ENCODE data around the gene EIF4E2.
"Not testable (repeated sequence)": the region's sequence is repeated elsewhere in the genome, so short reads cannot be mapped to it uniquely, and the experiment has no call there.

Gene EIF4E2

DNA sequence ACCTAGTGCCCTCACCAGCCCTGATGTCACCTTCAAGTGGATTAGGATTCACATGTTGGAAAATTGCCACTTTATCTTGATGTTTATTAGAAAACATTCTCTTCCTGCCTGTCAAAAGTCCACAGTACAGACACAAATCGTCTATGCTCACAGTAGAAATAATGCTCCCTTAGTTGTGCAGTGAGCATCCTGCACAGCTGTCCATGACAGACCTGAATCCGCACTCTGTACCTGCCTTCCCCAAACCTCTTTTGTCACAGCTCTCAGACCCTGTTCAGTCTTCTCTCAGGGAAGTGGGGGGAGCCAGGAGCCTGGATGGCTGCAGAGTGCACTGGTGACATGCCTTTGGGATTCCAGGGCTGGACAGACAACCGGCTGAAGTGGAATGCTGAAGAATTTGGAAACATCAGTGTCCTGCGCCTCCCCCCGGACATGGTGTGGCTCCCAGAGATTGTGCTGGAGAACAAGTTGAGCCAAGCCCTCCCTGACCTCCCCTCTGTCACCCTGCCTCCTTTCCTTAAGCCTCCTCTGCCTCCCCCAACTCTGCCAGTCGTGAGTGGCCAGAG lies 22.5 kb upstream of the EIF4E2 start:
- Mint-ChIP-seq H3K36me3 (ENCODE audit: low read depth) (no peaks in the 10 kb centered on the region), H3K27me3 (peaks cover 23% of the 10 kb centered on the region)

GRCh38 chr2:232528746-232529460 lies 21.6 kb upstream of the EIF4E2 start:
- H3K36me3 Mint-ChIP-seq (ENCODE audit: low read depth), result no peaks in the 10 kb centered on the region
- peaks cover 18% of the 10 kb centered on the region for H3K27me3 Mint-ChIP-seq
- H3K4me3 Mint-ChIP-seq, result no peak overlapping the region
- H3K4me1 Mint-ChIP-seq (ENCODE audit: low read depth), result peaks cover 13% of the 10 kb centered on the region
- no peaks in the 10 kb centered on the region for H3K9me3 Mint-ChIP-seq
- H3K27ac Mint-ChIP-seq, result no peak overlapping the region

More for the DNA sequence above, 22.5 kb upstream of the EIF4E2 start:
- Mint-ChIP-seq H3K4me1 (ENCODE audit: low read depth) (peaks cover 16% of the 10 kb centered on the region), H3K4me3 (no peak overlapping the region), H3K27ac (no peak overlapping the region), H3K9me3 (no peaks in the 10 kb centered on the region)

DNA sequence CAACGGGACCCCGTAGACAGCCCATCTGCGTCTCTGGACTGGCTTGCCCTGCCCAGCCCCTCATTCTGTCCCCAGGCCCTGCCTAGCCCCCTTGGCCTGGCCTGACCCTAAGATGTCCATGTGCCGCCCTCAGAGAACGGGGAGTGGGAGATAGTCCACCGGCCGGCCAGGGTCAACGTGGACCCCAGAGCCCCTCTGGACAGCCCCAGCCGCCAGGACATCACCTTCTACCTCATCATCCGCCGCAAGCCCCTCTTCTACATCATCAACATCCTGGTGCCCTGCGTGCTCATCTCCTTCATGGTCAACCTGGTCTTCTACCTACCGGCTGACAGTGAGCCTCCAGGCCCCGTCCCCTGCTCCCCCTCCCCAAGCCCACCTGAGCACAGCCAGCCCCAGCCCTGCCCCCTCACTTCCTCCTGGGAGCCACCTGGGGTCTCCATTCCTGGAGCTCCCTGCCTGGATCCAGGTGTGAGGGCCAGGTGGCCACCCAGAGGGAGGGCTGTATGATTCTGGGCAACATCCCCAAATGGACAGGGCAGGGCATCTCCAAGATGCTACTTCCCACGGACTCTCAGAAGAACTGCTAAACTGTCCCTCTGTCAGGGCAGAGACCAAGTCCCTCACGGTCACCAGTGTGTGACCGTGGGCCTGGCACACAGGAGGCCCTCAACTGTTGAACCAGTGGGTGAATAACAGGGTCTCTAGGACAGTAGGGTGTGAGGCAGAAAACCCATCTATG lies 20.5 kb upstream of the EIF4E2 start:
- Mint-ChIP-seq H3K9me3 (no peaks in the 10 kb centered on the region), H3K27me3 (peaks cover 12% of the 10 kb centered on the region), H3K27ac (no peak overlapping the region), H3K4me3 (no peak overlapping the region), H3K36me3 (ENCODE audit: low read depth) (no peaks in the 10 kb centered on the region), H3K4me1 (ENCODE audit: low read depth) (peaks cover 13% of the 10 kb centered on the region)

DNA sequence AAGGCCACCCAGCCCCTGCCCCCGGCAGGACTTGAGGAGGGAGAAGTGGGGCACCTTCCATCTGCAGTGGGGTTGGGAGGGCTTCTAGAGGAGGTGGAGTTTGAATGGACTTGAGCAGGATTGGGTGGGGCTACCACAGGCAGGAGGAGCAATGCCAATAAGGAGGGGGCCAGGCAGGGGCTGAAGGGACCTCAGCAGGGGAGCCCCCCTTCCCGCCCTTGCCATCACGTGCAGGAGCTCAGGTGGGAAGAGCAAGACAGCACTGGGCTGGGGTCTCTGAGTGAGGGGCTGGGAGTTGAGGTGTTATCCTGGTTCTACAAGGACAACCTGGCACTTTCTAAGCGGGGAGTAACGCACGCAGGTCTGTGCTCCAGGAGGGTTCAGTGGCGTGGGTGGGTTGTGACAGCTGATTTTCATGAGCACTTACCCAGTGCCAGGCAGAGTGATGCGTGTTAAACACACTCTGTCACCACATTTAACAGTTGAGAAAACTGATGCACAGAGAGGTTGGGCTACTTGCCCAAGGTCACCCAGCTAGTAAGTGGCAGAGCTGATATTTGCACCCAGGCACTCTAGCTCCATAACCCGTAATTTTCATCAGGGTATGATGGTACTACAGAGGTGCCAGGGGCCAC lies 19.7 kb upstream of the EIF4E2 start:
- Mint-ChIP-seq H3K4me1 (ENCODE audit: low read depth) (peaks cover 13% of the 10 kb centered on the region), H3K27ac (no peak overlapping the region), H3K9me3 (no peaks in the 10 kb centered on the region)

DNA sequence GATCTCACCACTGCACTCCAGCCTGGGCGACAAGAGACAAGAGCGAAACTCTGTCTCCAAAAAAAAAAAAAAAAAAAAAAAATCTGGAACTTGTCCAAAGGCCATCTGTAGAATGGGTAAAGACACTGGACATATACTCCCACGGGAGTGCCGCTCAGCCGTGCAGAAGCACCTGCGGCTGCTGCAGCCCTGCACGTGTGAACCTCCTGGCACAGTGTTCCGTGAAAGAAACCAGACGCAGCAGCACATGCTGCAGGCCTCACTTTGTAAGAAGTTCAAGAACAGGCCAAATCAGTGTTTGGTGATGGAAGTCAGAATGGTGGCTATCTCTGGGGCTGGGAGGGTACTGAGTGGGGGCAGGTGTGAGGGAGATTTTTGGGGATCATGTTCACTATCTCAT lies 18.1 kb upstream of the EIF4E2 start:
- Mint-ChIP-seq H3K27me3 (peaks cover 16% of the 10 kb centered on the region), H3K36me3 (ENCODE audit: low read depth) (no peaks in the 10 kb centered on the region), H3K27ac (no peak overlapping the region), H3K9me3 (no peaks in the 10 kb centered on the region), H3K4me1 (ENCODE audit: low read depth) (peaks cover 13% of the 10 kb centered on the region), H3K4me3 (no peak overlapping the region)

More for the DNA sequence above, 19.7 kb upstream of the EIF4E2 start:
- Mint-ChIP-seq H3K36me3 (ENCODE audit: low read depth) (no peaks in the 10 kb centered on the region), H3K4me3 (no peak overlapping the region), H3K27me3 (peaks cover 12% of the 10 kb centered on the region)

DNA sequence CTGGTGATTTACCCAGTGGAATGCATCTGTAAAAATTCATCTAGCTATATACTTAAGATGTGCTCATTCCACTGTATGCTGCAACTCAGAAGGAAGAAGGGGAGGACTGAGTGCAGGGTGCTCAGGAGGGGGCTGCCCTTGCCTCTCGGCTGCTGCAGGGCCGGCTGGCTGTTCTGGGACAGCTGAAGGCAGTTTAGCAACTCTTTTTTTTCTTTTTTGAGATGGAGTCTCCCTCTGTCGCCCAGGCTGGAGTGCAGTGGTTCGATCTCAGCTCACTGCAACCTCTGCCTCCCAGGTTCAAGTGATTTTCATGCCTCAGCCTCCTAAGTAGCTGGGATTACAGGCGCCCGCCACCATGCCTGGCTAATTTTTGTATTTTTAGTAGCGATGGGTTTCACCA lies 17.7 kb upstream of the EIF4E2 start:
- not testable (repeated sequence) for H3K4me3 Mint-ChIP-seq; H3K27ac Mint-ChIP-seq; H3K9me3 Mint-ChIP-seq; H3K36me3 Mint-ChIP-seq (ENCODE audit: low read depth)
- Mint-ChIP-seq H3K27me3 (peaks cover 17% of the 10 kb centered on the region), H3K4me1 (ENCODE audit: low read depth) (peaks cover 13% of the 10 kb centered on the region)

DNA sequence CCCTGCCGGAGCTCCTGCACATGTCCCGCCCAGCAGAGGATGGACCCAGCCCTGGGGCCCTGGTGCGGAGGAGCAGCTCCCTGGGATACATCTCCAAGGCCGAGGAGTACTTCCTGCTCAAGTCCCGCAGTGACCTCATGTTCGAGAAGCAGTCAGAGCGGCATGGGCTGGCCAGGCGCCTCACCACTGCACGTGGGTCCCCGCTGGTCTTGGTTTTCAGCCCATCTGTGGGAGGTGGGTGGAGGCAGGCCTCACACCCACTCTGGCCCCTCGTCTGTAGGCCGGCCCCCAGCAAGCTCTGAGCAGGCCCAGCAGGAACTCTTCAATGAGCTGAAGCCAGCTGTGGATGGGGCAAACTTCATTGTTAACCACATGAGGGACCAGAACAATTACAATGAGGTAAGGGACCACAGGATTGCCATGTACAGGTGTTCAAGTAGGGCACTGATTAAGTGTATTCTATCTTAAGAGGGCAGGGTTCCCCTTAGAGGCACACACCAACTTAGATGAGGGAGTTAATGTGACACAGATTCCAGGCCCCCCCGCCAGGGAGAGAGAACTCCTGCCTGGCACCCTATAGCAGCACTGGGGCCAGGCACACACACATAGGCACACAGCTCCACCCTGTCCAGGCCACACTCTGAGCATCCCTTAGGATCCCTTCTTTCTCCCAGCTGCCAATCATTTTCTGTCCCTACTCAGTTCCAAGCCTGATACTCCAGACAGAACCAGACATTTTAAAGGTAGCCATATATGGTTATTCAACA lies 16.4 kb upstream of the EIF4E2 start:
- peaks cover 8% of the 10 kb centered on the region for H3K27me3 Mint-ChIP-seq
- no peaks in the 10 kb centered on the region for H3K9me3 Mint-ChIP-seq
- peaks cover 7% of the 10 kb centered on the region for H3K4me1 Mint-ChIP-seq (ENCODE audit: low read depth)
- H3K27ac Mint-ChIP-seq, result no peak overlapping the region
- H3K4me3 Mint-ChIP-seq, result no peak overlapping the region
- H3K36me3 Mint-ChIP-seq (ENCODE audit: low read depth), result no peaks in the 10 kb centered on the region

GRCh38 chr2:232534940-232535651 lies 15.4 kb upstream of the EIF4E2 start:
- H3K27ac Mint-ChIP-seq, result no peak overlapping the region
- no peak overlapping the region for H3K4me3 Mint-ChIP-seq
- no peaks in the 10 kb centered on the region for H3K36me3 Mint-ChIP-seq (ENCODE audit: low read depth)
- H3K9me3 Mint-ChIP-seq, result no peaks in the 10 kb centered on the region
- peaks cover 5% of the 10 kb centered on the region for H3K4me1 Mint-ChIP-seq (ENCODE audit: low read depth)
- H3K27me3 Mint-ChIP-seq, result peaks cover 8% of the 10 kb centered on the region

DNA sequence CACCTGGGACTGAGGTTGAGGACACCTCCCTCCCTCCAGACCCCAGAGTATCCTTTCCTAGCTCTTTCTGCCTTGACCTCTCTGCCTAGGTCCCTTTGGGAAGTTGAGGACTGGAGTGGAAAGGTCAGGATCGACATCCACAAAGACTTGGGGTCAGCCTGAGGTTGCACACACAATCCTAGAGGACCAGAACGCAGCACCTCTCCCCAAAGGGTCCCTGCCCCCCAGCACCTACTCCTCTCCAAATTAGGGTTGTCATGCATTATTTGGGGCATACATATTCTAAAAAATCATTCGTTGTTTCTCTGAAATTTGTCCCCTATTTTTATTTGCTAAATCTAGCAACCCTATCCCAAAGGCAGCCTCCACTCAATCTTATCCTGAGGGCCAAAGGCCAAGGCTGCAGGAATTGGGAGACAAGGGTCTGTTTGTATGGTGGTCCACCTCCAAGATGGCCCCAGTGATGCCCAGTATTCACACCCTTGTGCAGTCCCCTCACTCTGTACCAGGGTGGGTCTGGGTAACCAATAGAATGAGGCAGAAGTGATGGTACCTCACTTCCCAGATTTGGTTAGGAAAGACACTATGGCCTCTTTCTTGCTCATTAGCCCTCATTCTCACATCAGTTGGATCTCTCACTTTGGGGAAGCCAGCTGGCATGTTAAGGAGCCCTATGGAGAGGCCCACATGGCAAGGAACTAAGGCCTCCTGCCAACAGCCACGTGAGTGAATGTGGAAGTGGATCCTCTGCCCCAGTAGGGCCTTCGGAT lies 14.5 kb upstream of the EIF4E2 start:
- H3K9me3 Mint-ChIP-seq, result no peaks in the 10 kb centered on the region
- H3K36me3 Mint-ChIP-seq (ENCODE audit: low read depth), result no peaks in the 10 kb centered on the region
- no peak overlapping the region for H3K4me3 Mint-ChIP-seq
- H3K27me3 Mint-ChIP-seq, result peaks cover 5% of the 10 kb centered on the region
- H3K4me1 Mint-ChIP-seq (ENCODE audit: low read depth), result peaks cover 5% of the 10 kb centered on the region
- no peak overlapping the region for H3K27ac Mint-ChIP-seq

DNA sequence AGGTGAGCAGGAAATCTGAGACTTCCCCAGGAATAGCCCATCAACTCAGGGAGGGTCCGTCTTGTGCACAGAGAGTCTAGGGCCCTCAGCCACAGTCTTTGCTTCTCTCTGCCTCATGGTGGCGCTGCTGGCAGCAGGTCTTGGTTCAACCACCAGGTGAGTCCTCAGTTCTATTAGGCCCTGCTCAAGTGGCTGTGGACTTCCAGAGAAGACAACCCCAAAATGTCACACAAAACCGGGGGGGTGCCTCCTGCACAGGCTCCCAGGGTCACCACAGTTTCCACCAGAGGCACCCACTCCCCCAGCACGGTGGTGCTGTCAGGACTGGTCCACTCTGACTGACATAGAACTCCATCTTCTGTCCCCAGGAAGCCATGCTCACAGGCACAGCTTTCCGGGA lies 13.4 kb upstream of the EIF4E2 start:
- Mint-ChIP-seq H3K4me3 (no peak overlapping the region), H3K27ac (no peak overlapping the region), H3K9me3 (no peaks in the 10 kb centered on the region), H3K4me1 (ENCODE audit: low read depth) (peaks cover 5% of the 10 kb centered on the region), H3K27me3 (peaks cover 5% of the 10 kb centered on the region), H3K36me3 (ENCODE audit: low read depth) (no peaks in the 10 kb centered on the region)

DNA sequence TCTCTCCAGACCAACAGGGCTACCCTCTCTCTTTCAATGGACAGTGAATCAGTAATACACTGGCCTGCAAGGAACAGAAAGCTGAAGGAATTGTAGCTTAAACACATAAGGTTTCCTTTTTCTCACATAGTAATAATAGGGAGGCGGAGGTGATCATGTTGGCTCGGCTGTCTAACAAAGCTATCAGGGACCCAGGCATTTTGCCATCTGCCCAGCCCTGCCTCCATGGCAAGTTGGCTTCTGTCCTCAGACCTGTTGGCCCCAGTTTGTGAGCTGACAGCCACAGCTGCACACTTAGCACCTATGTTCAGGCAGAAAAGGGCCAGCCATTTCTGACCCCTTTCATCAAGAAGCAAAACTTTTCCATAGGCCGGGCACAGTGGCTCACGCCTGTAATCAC lies 13.0 kb upstream of the EIF4E2 start:
- no peaks in the 10 kb centered on the region for H3K36me3 Mint-ChIP-seq (ENCODE audit: low read depth)
- H3K27ac Mint-ChIP-seq, result no peak overlapping the region
- peaks cover 5% of the 10 kb centered on the region for H3K27me3 Mint-ChIP-seq
- peaks cover 5% of the 10 kb centered on the region for H3K4me1 Mint-ChIP-seq (ENCODE audit: low read depth)
- H3K9me3 Mint-ChIP-seq, result no peaks in the 10 kb centered on the region
- no peak overlapping the region for H3K4me3 Mint-ChIP-seq

DNA sequence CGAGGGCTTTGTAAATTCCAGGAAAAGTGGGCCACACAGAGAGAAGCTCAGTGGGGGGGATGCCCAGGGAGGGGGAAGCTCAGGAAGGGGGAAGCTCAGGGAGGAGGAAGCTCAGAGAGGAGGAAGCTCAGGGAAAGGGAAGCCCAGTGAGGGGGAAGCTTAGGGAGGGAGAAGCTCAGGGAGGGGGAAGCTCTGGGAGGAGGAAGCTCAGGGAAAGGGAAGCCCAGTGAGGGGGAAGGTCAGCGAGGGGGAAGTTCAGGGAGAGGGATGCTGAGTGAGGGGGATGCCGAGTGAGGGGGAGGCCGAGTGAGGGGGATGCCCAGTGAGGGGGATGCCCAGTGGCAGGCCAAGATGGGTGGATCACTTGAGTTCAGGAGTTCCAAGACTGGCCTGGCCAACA lies 11.8 kb upstream of the EIF4E2 start:
- Mint-ChIP-seq H3K4me1 (ENCODE audit: low read depth) (peaks cover 5% of the 10 kb centered on the region), H3K27me3 (peaks cover 5% of the 10 kb centered on the region), H3K9me3 (no peaks in the 10 kb centered on the region), H3K36me3 (ENCODE audit: low read depth) (no peaks in the 10 kb centered on the region), H3K27ac (no peak overlapping the region), H3K4me3 (no peak overlapping the region)

GRCh38 chr2:232539298-232540231 lies 10.9 kb upstream of the EIF4E2 start, which contains the start of gene CHRNG:
CHRNG (plus strand) TSS chr2:232539692; CDS start chr2:232539748, 56 bp downstream.
- Mint-ChIP-seq H3K27ac (no peak within 1 kb of the TSS), H3K36me3 (ENCODE audit: low read depth) (no peaks in the 10 kb centered on the region)

More at GRCh38 chr2:232539298-232540231, 10.9 kb upstream of the EIF4E2 start, which contains the start of gene CHRNG:
- peaks cover 5% of the 10 kb centered on the region for H3K4me1 Mint-ChIP-seq (ENCODE audit: low read depth)
- H3K4me3 Mint-ChIP-seq, result no peak within 1 kb of the TSS
- H3K9me3 Mint-ChIP-seq, result no peaks in the 10 kb centered on the region
- H3K27me3 Mint-ChIP-seq, result peaks cover 5% of the 10 kb centered on the region

Data from stimulated activated naive CD8-positive, alpha-beta T cell treated with anti-CD3 and anti-CD28 coated beads, Interleukin-15, Interleukin-2, amounts not matched to agents 100 ng/mL and 50 ng/mL, for 24 hours (primary cell).